Epidermal melanocyte (primary cell): ENCODE results near the gene DOP1B.
"Not testable (repeated sequence)": the region's sequence is repeated elsewhere in the genome, so short reads cannot be mapped to it uniquely, and the experiment has no call there.

Source experiments
- DNase-seq: peaks from one replicate; pipeline ENCODE4 v3.0.0; 2011; ENCODE audit warnings: low spot score; ENCODE audit not compliant: insufficient read length

DOP1B gene, protein sequence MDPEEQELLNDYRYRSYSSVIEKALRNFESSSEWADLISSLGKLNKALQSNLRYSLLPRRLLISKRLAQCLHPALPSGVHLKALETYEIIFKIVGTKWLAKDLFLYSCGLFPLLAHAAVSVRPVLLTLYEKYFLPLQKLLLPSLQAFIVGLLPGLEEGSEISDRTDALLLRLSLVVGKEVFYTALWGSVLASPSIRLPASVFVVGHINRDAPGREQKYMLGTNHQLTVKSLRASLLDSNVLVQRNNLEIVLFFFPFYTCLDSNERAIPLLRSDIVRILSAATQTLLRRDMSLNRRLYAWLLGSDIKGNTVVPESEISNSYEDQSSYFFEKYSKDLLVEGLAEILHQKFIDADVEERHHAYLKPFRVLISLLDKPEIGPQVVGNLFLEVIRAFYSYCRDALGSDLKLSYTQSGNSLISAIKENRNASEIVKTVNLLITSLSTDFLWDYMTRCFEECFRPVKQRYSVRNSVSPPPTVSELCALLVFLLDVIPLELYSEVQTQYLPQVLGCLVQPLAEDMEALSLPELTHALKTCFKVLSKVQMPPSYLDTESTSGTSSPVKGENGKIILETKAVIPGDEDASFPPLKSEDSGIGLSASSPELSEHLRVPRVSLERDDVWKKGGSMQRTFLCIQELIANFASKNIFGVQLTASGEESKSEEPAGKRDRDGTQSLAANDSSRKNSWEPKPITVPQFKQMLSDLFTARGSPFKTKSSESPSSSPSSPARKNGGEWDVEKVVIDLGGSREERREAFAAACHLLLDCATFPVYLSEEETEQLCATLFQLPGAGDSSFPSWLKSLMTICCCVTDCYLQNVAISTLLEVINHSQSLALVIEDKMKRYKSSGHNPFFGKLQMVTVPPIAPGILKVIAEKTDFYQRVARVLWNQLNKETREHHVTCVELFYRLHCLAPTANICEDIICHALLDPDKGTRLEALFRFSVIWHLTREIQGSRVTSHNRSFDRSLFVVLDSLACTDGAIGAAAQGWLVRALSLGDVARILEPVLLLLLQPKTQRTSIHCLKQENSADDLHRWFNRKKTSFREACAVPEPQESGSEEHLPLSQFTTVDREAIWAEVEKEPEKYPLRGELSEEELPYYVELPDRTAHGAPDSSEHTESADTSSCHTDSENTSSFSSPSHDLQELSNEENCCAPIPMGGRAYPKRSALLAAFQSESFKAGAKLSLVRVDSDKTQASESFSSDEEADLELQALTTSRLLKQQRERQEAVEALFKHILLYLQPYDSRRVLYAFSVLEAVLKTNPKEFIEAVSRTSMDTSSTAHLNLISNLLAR (N-terminal part only)

GRCh38 chr21:36156815-36157670 lies at the start of gene DOP1B:
DOP1B (plus strand) TSS chr21:36156824; CDS start chr21:36164734, 7,910 bp downstream.
- DNase-seq: no peak

DNA sequence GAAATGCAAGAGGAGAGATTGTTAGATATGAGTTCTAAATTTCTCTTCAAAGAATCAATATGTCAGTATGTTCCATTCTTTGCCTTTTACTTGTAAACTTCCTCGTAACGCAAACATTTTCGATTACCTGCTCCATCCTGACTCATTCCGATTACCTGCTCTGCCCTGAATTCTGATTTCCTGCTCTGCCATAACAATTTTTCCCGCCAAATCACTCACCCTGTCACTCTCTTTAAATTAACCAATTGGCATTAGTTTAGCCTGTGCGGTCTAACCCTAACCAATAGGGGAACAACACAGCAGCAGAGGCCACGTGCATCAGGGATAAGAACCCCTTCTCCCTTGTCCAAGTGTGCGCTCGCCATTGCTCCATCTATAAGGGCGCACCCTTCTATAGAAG lies 46.8 kb upstream of the DOP1B start:
- DNase-seq: no peak

- no peak for DNase-seq
Measured at GRCh38 chr21:36111238-36111637, 45.4 kb upstream of the DOP1B start.

DNA sequence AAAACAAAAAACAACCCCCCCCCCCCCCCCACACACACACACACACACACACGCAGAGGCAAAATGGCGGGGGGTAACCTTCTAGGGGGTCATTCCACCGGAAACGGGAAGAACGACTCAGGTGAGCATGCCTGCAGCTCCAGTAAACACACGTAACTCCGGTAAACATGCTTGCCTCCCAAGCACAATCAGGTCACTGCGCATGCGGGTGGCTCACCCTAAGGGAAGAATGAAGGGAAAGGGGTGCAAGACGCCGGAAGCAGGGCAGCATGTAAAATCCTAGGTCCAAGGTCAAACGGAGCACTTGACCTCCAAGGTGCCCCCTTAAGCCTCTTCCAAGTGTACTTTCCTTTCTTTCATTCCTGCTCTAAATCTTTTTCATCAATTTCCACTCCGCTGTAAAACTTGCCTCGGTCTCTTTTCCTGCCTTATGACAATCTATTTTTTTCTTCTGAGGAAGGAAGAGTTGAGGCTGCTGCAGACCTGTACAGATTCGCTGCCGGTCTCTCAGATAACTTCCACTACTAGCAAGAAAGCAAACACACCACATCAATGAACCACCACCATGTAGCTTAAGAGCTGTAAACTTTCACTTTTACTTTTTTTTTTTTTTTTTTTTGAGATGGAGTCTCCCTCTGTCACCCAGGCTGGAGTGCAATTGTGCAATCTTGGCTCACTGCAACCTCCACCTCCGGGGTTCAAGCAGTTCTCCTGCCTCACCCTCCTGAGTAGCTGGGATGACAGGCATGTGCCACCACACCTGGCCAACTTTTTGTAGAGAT lies 42.8 kb upstream of the DOP1B start:
- DNase-seq: no peak

DNA sequence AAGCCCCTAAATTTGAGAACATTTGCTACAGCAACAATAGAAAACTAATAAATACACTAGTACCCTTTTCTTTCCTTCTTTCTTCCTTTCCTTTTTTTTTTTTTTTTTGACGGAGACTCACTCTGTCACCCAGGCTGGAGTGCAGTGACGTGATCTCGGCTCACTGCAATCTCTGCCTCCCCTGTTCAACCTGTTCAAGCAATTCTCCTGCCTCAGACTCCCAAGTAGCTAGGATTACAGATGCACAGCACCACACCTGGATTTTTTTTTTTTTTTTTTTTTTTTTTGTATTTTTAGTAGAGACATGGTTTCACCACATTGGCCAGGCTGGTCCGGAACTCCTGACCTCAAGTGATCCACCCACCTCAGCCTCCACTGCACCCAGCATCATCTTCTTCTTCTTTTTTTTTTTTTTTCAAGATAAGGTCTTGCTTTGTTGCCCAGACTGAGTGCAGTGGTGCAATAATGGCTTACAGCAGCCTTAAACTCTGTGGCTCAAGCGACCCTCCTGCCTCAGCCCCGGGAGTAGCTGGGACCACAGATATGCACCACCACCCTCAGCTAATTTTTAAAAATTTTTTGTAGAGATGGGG lies 41.4 kb upstream of the DOP1B start:
- no peak for DNase-seq

GRCh38 chr21:36117286-36117741 lies 39.3 kb upstream of the DOP1B start:
- no peak for DNase-seq

GRCh38 chr21:36120304-36120888 lies 36.2 kb upstream of the DOP1B start:
- DNase-seq: no peak

DNA sequence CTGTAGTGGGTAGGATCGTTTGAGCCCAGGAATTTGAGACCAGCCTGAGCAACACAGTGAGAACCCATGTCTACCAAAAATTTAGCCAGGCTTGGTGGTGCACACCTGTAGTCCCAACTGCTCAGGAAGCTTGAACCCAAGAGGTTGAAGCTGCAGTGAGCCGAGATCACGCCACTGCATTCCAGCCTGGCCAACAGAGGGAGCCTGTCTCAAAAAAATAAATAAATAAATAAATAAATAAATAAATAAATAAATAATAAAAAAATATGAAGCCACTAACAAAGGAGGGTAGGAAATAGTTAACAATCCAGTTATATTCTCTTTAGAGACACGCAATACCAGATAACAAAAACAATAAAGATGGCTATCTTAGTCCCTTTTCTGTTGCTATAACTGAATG lies 33.6 kb upstream of the DOP1B start:
- no peak for DNase-seq

DNA sequence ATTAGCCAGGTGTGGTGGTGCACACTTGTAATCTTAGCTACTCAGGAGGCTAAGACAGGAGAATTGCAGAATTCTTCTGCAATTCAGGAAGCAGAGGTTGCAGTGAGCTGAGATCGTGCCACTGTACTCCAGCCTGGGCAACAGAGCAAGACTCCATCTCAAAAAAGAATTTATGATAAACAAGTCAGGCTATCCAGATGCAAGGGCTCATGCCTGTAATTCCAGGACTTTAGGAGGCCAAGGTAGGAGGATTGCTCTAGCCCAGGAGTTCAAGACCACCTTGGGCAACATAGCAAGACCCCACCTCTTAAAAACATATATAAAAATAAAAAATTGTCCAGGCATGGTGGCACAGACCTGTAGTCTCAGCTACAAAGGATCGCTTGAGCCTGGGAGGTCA lies 32.2 kb upstream of the DOP1B start:
- no peak for DNase-seq

DNA sequence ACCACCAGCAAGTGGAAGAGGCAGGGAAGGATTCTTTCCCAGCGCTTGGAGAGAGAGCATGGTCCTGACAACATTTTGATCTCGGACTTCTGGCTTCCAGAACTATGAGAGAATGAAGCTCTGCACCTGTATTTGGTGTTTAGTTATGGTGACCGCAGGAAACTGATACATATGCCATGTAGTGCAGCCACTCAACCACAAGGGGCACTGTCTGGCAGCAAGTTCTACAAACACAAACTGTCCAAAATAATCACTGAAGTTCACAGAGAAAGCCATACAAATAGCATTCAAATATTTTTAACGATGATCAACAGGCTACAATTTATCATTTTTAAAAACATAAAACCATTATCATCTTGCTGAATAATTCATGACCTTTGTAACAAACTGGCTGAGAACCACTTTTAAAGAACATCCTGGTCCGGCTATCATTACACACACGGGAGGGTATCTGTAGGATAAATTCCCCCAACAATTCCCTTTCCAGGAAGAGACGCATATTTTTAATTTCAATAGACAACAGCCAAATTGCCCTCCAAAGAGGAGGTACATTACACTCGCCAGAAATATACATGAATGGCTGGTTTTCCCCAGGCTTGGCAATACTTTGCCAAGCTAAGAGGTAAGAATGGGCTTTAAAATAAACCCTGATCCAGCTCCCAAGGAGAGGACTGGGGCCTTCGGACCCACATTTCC lies 31.0 kb upstream of the DOP1B start:
- DNase-seq: no peak

- DNase-seq: no peak
Measured at GRCh38 chr21:36126208-36126565, 30.4 kb upstream of the DOP1B start.

GRCh38 chr21:36126621-36127110 lies 30.0 kb upstream of the DOP1B start:
- no peak for DNase-seq

DNA sequence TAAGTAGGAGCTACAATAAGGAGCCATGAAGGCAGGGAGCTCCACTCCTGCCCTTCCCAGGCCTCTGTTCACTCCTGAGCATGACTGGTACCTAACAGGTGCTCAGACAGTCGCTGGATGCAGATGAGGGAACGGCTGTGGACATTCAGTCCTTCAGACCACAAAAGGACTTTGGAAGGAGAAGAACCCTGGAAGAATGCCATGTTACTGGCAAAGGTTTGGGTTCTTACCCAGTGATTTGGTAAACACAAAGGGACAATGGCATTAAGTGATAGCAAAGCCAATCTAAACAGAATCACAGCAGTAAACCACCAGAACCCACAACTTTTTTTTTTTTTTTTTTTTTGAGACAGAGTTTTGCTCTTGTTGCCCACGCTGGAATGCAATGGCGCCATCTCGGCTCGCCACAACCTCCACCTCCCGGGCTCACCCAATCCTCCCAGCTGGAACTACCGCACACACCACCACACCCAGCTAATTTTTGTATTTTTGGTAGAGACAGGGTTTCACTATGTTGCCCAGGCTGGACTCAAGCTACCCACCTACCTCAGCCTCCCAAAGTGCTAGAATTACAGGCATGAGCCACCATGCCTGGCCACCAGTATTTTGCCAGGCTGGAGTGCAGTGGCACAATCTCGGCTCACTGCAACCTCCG lies 29.2 kb upstream of the DOP1B start:
- no peak for DNase-seq

DNA sequence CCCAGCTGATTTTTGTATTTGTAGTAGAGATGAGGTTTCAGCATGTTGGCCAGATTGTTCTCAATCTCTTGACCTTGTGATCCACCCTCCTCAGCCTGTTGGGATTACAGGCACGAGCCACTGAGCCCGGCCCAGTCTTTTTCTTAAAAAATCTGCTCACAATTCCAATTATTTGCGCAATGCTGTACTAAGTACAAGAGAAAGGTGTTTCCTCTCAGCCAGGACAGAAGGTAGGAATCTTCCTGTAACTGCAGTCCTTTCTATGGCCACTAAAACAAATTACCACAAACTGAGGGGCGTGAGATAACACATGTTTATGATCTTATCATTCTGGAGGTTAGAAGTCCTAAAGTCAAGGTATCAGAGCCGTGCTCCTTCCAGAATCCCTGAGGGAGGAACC lies 28.6 kb upstream of the DOP1B start:
- DNase-seq: no peak

DNA sequence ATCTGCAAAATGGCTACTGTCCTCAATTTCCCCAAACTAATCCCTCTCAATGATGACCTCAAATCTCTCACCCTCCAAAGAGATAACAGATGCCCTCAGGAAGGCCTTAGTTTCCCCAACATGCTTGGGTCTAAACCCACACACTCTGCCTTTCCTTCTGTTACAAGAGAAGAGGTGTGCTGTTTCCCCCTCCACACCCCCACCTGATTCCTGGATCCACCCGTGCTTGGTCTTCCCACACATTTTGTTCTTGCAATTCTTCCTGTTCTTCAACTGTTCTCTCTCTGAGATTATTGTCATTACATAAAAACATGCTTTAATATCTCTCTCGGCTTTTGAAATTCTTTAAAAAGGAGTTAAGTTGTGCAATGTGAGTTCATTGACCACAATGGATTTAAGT lies 27.4 kb upstream of the DOP1B start:
- no peak for DNase-seq

DNA sequence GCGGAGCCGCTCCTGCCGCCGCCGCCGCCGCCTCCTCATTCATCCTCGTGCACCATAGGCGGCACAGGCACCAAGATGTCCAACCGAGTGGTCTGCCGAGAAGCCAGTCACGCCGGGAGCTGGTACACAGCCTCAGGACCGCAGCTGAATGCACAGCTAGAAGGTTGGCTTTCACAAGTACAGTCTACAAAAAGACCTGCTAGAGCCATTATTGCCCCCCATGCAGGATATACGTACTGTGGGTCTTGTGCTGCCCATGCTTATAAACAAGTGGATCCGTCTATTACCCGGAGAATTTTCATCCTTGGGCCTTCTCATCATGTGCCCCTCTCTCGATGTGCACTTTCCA lies 26.2 kb upstream of the DOP1B start:
- DNase-seq: not testable (repeated sequence)

DNA sequence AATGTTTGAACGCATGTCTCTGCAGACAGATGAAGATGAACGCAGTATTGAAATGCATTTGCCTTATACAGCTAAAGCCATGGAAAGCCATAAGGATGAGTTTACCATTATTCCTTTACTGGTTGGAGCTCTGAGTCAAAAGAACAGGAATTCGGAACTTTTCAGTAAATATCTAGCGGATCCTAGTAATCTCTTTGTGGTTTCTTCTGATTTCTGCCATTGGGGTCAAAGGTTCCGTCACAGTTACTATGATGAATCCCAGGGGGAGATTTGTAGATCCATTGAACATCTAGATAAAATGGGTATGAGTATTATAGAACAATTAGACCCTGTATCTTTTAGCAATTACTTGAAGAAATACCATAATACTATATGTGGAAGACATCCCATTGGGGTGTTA lies 25.8 kb upstream of the DOP1B start:
- not testable (repeated sequence) for DNase-seq

DNA sequence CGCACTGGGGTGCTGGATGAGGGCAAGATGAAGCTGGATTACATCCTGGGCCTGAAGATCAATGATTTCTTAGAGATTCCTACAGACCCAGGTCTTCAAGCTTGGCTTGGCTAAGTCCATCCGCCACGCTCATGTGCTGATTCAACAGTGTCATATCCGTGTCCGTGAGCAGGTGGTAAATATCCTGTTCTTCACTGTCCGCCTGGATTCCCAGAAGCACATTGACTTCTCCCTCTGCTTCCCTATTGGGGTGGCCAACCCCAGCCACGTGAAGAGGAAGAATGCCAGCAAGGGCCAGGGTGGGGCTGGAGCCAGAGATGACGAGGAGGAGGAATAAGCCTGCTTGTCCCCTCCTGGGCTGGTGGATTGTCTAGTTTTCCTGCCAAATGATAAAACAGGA lies 23.9 kb upstream of the DOP1B start:
- DNase-seq: no peak
